ENCODE results near the gene RNF157.
"Not testable (repeated sequence)": the region's sequence is repeated elsewhere in the genome, so short reads cannot be mapped to it uniquely, and the experiment has no call there.

The RNF157 gene

GRCh38 chr17:76208120-76208519, 32.2 kb downstream of the RNF157 start:
- Histone ChIP-seq H3K9ac (ENCODE audit: low read length) (no peak overlapping the region), H3K36me3 (ENCODE audit: insufficient read depth, low read length) (no peaks in the 10 kb centered on the region), H3K27ac (ENCODE audit: low read depth, low read length) (no peak overlapping the region), H3K4me1 (ENCODE audit: insufficient read depth, low read length) (no peaks in the 10 kb centered on the region), H3K27me3 (ENCODE audit: control insufficient read depth in 1 of 2, insufficient read depth in 2 of 2, low read length in 2 of 2) (no peaks in the 10 kb centered on the region), H3K9me3 (ENCODE audit: low read length) (no peaks in the 10 kb centered on the region), H3K4me3 (ENCODE audit: low read depth in 1 of 2, low read length in 2 of 2) (no peak overlapping the region)

DNA sequence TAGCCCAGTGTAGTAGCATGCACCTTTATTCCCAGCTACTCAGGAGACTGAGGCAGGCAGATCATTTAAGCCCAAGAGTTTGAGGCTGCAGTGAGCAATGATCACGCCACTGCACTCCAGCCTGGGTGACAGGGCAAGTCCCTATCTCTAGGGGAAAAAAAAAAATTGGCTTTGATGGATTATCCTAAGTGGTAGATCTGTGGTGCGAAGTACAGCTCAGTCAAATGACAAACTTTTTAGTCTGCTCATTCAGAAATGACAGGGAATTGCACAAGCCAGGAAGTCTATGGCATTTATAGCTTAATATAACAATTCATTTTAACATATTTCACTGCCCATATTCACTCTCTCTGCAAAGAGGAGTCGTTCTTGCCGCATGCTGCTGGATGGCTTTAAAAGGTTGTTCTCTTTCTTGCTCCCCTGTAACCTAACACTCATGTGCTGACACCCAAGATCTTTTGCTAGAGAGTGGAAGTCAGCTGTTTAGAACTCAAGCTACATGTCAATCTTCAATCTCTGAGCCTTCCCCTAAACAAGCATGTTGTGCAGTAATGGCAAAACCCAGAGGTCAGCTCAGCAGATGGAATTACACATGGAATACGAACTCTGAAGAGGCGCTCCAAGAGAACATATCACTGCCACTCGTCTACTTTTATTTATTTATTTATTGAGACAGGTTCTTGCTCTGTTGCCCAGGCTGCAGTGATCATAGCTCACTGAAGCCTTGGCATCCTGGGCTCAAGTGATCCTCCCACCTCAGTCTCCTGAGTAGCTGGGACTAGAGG, 32.8 kb downstream of the RNF157 start:
- H3K36me3 ChIP-seq (ENCODE audit: insufficient read depth, low read length), result no peaks in the 10 kb centered on the region
- H3K4me1 ChIP-seq (ENCODE audit: insufficient read depth, low read length), result no peaks in the 10 kb centered on the region
- no peak overlapping the region for H3K4me3 ChIP-seq (ENCODE audit: low read depth in 1 of 2, low read length in 2 of 2)
- no peak overlapping the region for H3K27ac ChIP-seq (ENCODE audit: low read depth, low read length)
- no peak overlapping the region for H3K9ac ChIP-seq (ENCODE audit: low read length)
- H3K9me3 ChIP-seq (ENCODE audit: low read length), result no peaks in the 10 kb centered on the region
- no peaks in the 10 kb centered on the region for H3K27me3 ChIP-seq (ENCODE audit: control insufficient read depth in 1 of 2, insufficient read depth in 2 of 2, low read length in 2 of 2)

GRCh38 chr17:76205542-76206144, 34.6 kb downstream of the RNF157 start:
- H3K36me3 ChIP-seq (ENCODE audit: insufficient read depth, low read length); H3K4me1 ChIP-seq (ENCODE audit: insufficient read depth, low read length); H3K4me3 ChIP-seq (ENCODE audit: low read depth in 1 of 2, low read length in 2 of 2); H3K27me3 ChIP-seq (ENCODE audit: control insufficient read depth in 1 of 2, insufficient read depth in 2 of 2, low read length in 2 of 2); H3K9me3 ChIP-seq (ENCODE audit: low read length); H3K9ac ChIP-seq (ENCODE audit: low read length); H3K27ac ChIP-seq (ENCODE audit: low read depth, low read length): not testable (repeated sequence)

DNA sequence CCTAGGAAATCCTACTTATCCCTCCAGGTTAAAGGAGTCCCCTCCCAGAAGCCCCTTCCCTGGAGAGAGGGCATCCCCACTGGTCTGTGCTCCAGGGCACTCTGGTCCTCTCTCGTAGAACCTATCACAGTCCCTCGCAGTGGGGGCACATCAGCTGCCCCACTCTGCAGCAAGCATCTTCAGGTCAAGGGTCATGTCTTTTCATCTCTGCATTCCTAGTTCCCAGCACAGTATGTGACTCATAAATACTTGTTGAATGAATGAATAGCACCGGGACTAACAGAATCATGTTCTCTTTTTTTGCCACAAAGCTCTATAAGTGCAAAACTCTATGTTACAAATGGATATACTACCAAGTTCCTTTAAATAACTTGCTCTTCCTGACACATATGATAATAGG, 36.0 kb downstream of the RNF157 start:
- Histone ChIP-seq H3K4me1 (ENCODE audit: insufficient read depth, low read length) (no peaks in the 10 kb centered on the region), H3K27ac (ENCODE audit: low read depth, low read length) (no peak overlapping the region), H3K9ac (ENCODE audit: low read length) (no peak overlapping the region), H3K4me3 (ENCODE audit: low read depth in 1 of 2, low read length in 2 of 2) (no peak overlapping the region), H3K9me3 (ENCODE audit: low read length) (no peaks in the 10 kb centered on the region), H3K27me3 (ENCODE audit: control insufficient read depth in 1 of 2, insufficient read depth in 2 of 2, low read length in 2 of 2) (no peaks in the 10 kb centered on the region), H3K36me3 (ENCODE audit: insufficient read depth, low read length) (no peaks in the 10 kb centered on the region)

DNA sequence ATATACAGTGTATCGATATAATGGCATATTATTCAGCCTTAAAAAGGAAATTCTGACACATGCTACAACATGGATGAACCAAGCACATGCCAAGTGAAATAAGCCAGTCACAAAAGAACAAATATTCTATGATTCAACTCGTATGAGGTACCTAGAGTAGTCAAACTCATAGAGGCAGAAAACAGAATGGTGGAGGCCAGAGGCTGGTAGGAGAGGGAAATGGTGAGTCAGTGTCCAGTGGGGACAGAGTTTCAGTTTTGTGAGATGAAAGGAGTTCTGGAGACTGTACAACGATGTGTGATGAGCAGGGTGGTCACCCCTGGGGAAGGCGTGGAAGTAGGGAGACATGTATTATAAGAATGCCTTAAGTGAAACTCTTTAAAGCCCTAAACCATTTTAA, 39.9 kb downstream of the RNF157 start:
- no peak overlapping the region for H3K27ac ChIP-seq (ENCODE audit: low read depth, low read length)
- H3K4me1 ChIP-seq (ENCODE audit: insufficient read depth, low read length), result peaks cover 3% of the 10 kb centered on the region
- no peaks in the 10 kb centered on the region for H3K27me3 ChIP-seq (ENCODE audit: control insufficient read depth in 1 of 2, insufficient read depth in 2 of 2, low read length in 2 of 2)

GRCh38 chr17:76199469-76199868, 40.8 kb downstream of the RNF157 start:
- H3K9ac ChIP-seq (ENCODE audit: low read length), result no peak overlapping the region
- H3K9me3 ChIP-seq (ENCODE audit: low read length), result no peaks in the 10 kb centered on the region

More for the DNA sequence above, 39.9 kb downstream of the RNF157 start:
- Histone ChIP-seq H3K36me3 (ENCODE audit: insufficient read depth, low read length) (no peaks in the 10 kb centered on the region), H3K9me3 (ENCODE audit: low read length) (no peaks in the 10 kb centered on the region), H3K4me3 (ENCODE audit: low read depth in 1 of 2, low read length in 2 of 2) (no peak overlapping the region), H3K9ac (ENCODE audit: low read length) (no peak overlapping the region)

GRCh38 chr17:76198702-76199101, 41.6 kb downstream of the RNF157 start:
- Histone ChIP-seq H3K36me3 (ENCODE audit: insufficient read depth, low read length) (no peaks in the 10 kb centered on the region), H3K4me3 (ENCODE audit: low read depth in 1 of 2, low read length in 2 of 2) (no peak overlapping the region), H3K4me1 (ENCODE audit: insufficient read depth, low read length) (peaks cover 3% of the 10 kb centered on the region), H3K27ac (ENCODE audit: low read depth, low read length) (no peak overlapping the region), H3K9me3 (ENCODE audit: low read length) (no peaks in the 10 kb centered on the region), H3K27me3 (ENCODE audit: control insufficient read depth in 1 of 2, insufficient read depth in 2 of 2, low read length in 2 of 2) (no peaks in the 10 kb centered on the region), H3K9ac (ENCODE audit: low read length) (no peak overlapping the region)

More at GRCh38 chr17:76199469-76199868, 40.8 kb downstream of the RNF157 start:
- Histone ChIP-seq H3K4me1 (ENCODE audit: insufficient read depth, low read length) (peaks cover 3% of the 10 kb centered on the region), H3K4me3 (ENCODE audit: low read depth in 1 of 2, low read length in 2 of 2) (no peak overlapping the region), H3K36me3 (ENCODE audit: insufficient read depth, low read length) (no peaks in the 10 kb centered on the region), H3K27ac (ENCODE audit: low read depth, low read length) (no peak overlapping the region), H3K27me3 (ENCODE audit: control insufficient read depth in 1 of 2, insufficient read depth in 2 of 2, low read length in 2 of 2) (no peaks in the 10 kb centered on the region)

DNA sequence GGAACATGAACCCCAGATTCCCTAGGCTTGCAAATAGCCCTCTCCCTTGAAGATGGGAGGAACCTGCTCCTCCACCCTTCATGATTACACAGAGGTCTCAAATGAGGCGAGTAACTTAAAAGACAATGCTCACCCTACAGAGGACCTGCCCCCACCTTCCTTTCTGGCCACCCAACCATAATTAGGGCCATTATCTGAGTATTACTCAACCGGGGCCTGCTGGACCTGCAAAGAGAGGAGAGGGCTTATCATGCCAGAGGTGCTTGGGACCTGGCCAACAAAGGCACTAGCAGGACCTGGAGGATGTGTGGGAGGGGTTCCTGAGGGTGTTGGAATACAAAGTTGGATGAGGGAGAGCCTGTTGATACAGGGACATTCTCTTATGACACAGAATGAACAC, 42.4 kb downstream of the RNF157 start:
- Histone ChIP-seq H3K27ac (ENCODE audit: low read depth, low read length) (no peak overlapping the region), H3K4me3 (ENCODE audit: low read depth in 1 of 2, low read length in 2 of 2) (no peak overlapping the region), H3K36me3 (ENCODE audit: insufficient read depth, low read length) (no peaks in the 10 kb centered on the region), H3K27me3 (ENCODE audit: control insufficient read depth in 1 of 2, insufficient read depth in 2 of 2, low read length in 2 of 2) (no peaks in the 10 kb centered on the region), H3K9ac (ENCODE audit: low read length) (no peak overlapping the region), H3K9me3 (ENCODE audit: low read length) (no peaks in the 10 kb centered on the region), H3K4me1 (ENCODE audit: insufficient read depth, low read length) (peaks cover 3% of the 10 kb centered on the region)

DNA sequence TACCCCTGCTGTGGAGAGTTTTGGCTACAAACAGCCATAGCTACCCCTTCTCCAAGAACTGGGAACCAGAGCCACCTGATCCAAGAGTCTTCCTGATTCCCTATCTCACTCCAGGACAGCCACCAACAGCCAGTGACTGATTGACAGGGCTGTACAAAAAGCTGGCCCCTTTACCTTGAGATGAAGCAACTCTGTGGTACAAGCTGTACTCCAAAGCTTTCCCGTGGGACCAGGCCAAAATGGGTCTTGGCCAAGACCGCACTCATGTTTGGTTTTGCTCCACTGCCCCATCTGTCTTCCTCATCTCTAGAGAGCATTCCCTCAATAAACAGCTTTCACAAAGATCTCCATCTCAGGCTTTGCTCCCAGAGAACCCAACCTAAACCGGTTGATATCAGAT, 43.6 kb downstream of the RNF157 start:
- H3K36me3 ChIP-seq (ENCODE audit: insufficient read depth, low read length), result no peaks in the 10 kb centered on the region
- H3K4me1 ChIP-seq (ENCODE audit: insufficient read depth, low read length), result peaks cover 3% of the 10 kb centered on the region
- no peak overlapping the region for H3K9ac ChIP-seq (ENCODE audit: low read length)
- H3K9me3 ChIP-seq (ENCODE audit: low read length), result no peaks in the 10 kb centered on the region
- no peak overlapping the region for H3K27ac ChIP-seq (ENCODE audit: low read depth, low read length)
- no peak overlapping the region for H3K4me3 ChIP-seq (ENCODE audit: low read depth in 1 of 2, low read length in 2 of 2)
- no peaks in the 10 kb centered on the region for H3K27me3 ChIP-seq (ENCODE audit: control insufficient read depth in 1 of 2, insufficient read depth in 2 of 2, low read length in 2 of 2)

DNA sequence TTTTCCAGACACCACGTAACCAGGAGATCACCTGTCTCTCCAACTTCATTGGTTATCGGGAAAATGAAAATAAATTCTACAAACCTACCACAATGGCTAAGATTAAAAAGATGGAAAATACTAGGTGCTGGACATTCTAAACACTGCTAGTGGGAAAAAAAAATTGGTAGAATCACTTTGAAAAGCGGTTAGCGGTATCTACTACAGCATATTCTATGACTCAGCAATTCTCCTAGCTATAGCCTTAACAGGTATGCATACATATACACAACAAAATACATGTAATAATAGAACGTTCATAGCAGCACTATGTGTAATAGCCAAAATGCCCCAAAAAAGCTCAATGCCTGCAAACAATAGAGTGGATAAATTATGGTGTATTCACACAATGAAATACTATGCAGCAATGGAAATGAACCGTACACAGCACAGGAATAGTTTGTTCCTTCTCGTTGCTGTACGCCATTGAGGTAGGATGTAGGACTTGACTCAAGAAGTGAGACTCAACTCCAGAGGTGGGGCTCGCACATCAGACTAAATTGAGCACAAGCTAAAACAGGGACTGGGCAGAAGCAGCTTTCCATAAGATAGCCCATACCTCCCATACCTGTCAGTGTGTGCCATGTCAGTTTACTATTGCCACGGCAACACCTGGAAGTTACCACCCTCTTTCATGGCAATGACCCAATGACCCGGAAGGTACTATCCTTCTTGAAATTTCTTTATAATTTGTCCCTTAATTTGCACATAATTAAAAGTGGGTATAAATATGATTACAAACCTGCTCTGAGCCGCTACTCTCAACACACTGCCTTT, 44.8 kb downstream of the RNF157 start:
- no peak overlapping the region for H3K27ac ChIP-seq (ENCODE audit: low read depth, low read length)

DNA sequence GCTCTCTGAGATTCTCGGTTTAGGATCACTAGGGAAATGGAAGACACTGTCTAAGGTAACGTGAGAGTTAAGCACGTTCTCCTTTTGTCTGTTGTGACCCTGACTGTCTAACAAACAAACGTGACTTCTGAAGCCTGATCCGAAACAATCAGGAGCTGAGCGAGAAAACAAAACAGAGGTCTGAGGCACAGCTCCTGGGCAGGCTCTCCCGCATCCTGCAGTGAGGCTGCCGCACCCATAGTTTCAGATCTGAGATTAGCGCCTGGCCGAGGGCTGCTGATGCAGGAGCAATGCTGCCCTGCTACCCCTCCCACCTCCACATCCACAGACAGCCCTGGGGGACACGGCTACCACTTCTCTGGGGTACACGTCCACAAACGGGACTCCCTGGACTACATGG, 46.7 kb downstream of the RNF157 start:
- Histone ChIP-seq H3K36me3 (ENCODE audit: insufficient read depth, low read length) (no peaks in the 10 kb centered on the region), H3K4me1 (ENCODE audit: insufficient read depth, low read length) (peaks cover 3% of the 10 kb centered on the region), H3K9me3 (ENCODE audit: low read length) (no peaks in the 10 kb centered on the region), H3K4me3 (ENCODE audit: low read depth in 1 of 2, low read length in 2 of 2) (no peak overlapping the region), H3K9ac (ENCODE audit: low read length) (no peak overlapping the region), H3K27me3 (ENCODE audit: control insufficient read depth in 1 of 2, insufficient read depth in 2 of 2, low read length in 2 of 2) (no peaks in the 10 kb centered on the region), H3K27ac (ENCODE audit: low read depth, low read length) (no peak overlapping the region)

More for the DNA sequence above, 44.8 kb downstream of the RNF157 start:
- Histone ChIP-seq H3K4me1 (ENCODE audit: insufficient read depth, low read length) (peaks cover 3% of the 10 kb centered on the region), H3K9ac (ENCODE audit: low read length) (no peak overlapping the region), H3K36me3 (ENCODE audit: insufficient read depth, low read length) (no peaks in the 10 kb centered on the region), H3K9me3 (ENCODE audit: low read length) (no peaks in the 10 kb centered on the region), H3K27me3 (ENCODE audit: control insufficient read depth in 1 of 2, insufficient read depth in 2 of 2, low read length in 2 of 2) (no peaks in the 10 kb centered on the region), H3K4me3 (ENCODE audit: low read depth in 1 of 2, low read length in 2 of 2) (no peak overlapping the region)
